GM19238 (cell line): ENCODE data around the gene KCNJ12.
"Not testable (repeated sequence)": the region's sequence is repeated elsewhere in the genome, so short reads cannot be mapped to it uniquely, and the experiment has no call there.

Experiments used
- DNase-seq: peaks from one replicate; pipeline ENCODE4 v3.0.0; 2011; ENCODE audit warnings: low spot score; ENCODE audit not compliant: insufficient read length

Gene KCNJ12

GRCh38 chr17:21349358-21350050, 26.7 kb upstream of the KCNJ12 start:
- not testable (repeated sequence) for DNase-seq

GRCh38 chr17:21350495-21350894, 25.7 kb upstream of the KCNJ12 start:
- not testable (repeated sequence) for DNase-seq

- DNase-seq = no peak
Observed at GRCh38 chr17:21351366-21352065, 24.6 kb upstream of the KCNJ12 start.

- no peak for DNase-seq
Observed at GRCh38 chr17:21352221-21352980, 23.8 kb upstream of the KCNJ12 start.

GRCh38 chr17:21352981-21353265, 23.2 kb upstream of the KCNJ12 start:
- no peak for DNase-seq

- DNase-seq = no peak
Observed at GRCh38 chr17:21353326-21354010, 22.7 kb upstream of the KCNJ12 start.

- DNase-seq = no peak
Observed at GRCh38 chr17:21354796-21355385, 21.3 kb upstream of the KCNJ12 start.

GRCh38 chr17:21355586-21355985, 20.6 kb upstream of the KCNJ12 start:
- no peak for DNase-seq

GRCh38 chr17:21356537-21357127, 19.5 kb upstream of the KCNJ12 start:
- no peak for DNase-seq

- DNase-seq = no peak
Observed at GRCh38 chr17:21357281-21357680, 18.9 kb upstream of the KCNJ12 start.

GRCh38 chr17:21357696-21358656, 18.2 kb upstream of the KCNJ12 start:
- no peak for DNase-seq

GRCh38 chr17:21358682-21359482, 17.3 kb upstream of the KCNJ12 start:
- no peak for DNase-seq

- no peak for DNase-seq
Observed at GRCh38 chr17:21359483-21359840, 16.7 kb upstream of the KCNJ12 start.

GRCh38 chr17:21360048-21360447, 16.1 kb upstream of the KCNJ12 start:
- DNase-seq = no peak

GRCh38 chr17:21361020-21361809, 14.9 kb upstream of the KCNJ12 start:
- DNase-seq = no peak

GRCh38 chr17:21362331-21362931, 13.7 kb upstream of the KCNJ12 start:
- DNase-seq = no peak

GRCh38 chr17:21363776-21364642, 12.1 kb upstream of the KCNJ12 start:
- DNase-seq = no peak
